ENCODE data around the gene FAM43A.

The FAM43A gene

GRCh38 chr3:194685718-194686413 lies at the start of gene FAM43A:
FAM43A (plus strand) TSS chr3:194685883; CDS start chr3:194686827, 944 bp downstream.
- peak; percentile 92 for DNase-seq (ENCODE audit: low spot score)

GRCh38 chr3:194637066-194637465 lies 48.6 kb upstream of the FAM43A start:
- no peak for DNase-seq (ENCODE audit: low spot score)

GRCh38 chr3:194637541-194638400 lies 47.9 kb upstream of the FAM43A start:
- DNase-seq (ENCODE audit: low spot score): no peak

- no peak for DNase-seq (ENCODE audit: low spot score)
Measured at GRCh38 chr3:194638991-194639605, 46.6 kb upstream of the FAM43A start.

GRCh38 chr3:194640829-194641228 lies 44.9 kb upstream of the FAM43A start:
- DNase-seq (ENCODE audit: low spot score): no peak

- DNase-seq (ENCODE audit: low spot score): no peak
Measured at GRCh38 chr3:194642769-194643168, 42.9 kb upstream of the FAM43A start.

GRCh38 chr3:194647747-194648146 lies 37.9 kb upstream of the FAM43A start:
- no peak for DNase-seq (ENCODE audit: low spot score)

GRCh38 chr3:194654443-194654842 lies 31.2 kb upstream of the FAM43A start:
- DNase-seq (ENCODE audit: low spot score): no peak

- no peak for DNase-seq (ENCODE audit: low spot score)
Measured at GRCh38 chr3:194657439-194657838, 28.2 kb upstream of the FAM43A start.

GRCh38 chr3:194658477-194659242 lies 27.0 kb upstream of the FAM43A start:
- DNase-seq (ENCODE audit: low spot score): no peak

GRCh38 chr3:194659778-194660177 lies 25.9 kb upstream of the FAM43A start:
- DNase-seq (ENCODE audit: low spot score): no peak

- no peak for DNase-seq (ENCODE audit: low spot score)
Measured at GRCh38 chr3:194661374-194661773, 24.3 kb upstream of the FAM43A start.

- no peak for DNase-seq (ENCODE audit: low spot score)
Measured at GRCh38 chr3:194661946-194662345, 23.7 kb upstream of the FAM43A start.

GRCh38 chr3:194664857-194665256 lies 20.8 kb upstream of the FAM43A start:
- DNase-seq (ENCODE audit: low spot score): no peak

GRCh38 chr3:194667363-194667762 lies 18.3 kb upstream of the FAM43A start:
- no peak for DNase-seq (ENCODE audit: low spot score)

- no peak for DNase-seq (ENCODE audit: low spot score)
Measured at GRCh38 chr3:194671511-194671899, 14.2 kb upstream of the FAM43A start.

GRCh38 chr3:194671900-194672808 lies 13.5 kb upstream of the FAM43A start, which contains the start of gene LSG1:
LSG1 (minus strand) TSS chr3:194672191; CDS start chr3:194672162, 29 bp downstream.
- DNase-seq (ENCODE audit: low spot score): peak; percentile 92

GRCh38 chr3:194672876-194673275 lies 12.8 kb upstream of the FAM43A start:
- no peak for DNase-seq (ENCODE audit: low spot score)

GRCh38 chr3:194673761-194674160 lies 11.9 kb upstream of the FAM43A start:
- DNase-seq (ENCODE audit: low spot score): no peak

- no peak for DNase-seq (ENCODE audit: low spot score)
Measured at GRCh38 chr3:194675081-194675640, 10.5 kb upstream of the FAM43A start.

- no peak for DNase-seq (ENCODE audit: low spot score)
Measured at GRCh38 chr3:194675680-194676079, 10.0 kb upstream of the FAM43A start.
